ENCODE measurements around the gene RBM19. TPM values are rescaled to one million over a fixed set of nuclear protein-coding genes. Genes with fewer than 3 reads are reported as not detected.

Gene RBM19
- total and polyA plus RNA-seq, 2 donors (not counting 1 experiment from before 2014, with no cell fraction given), result 10.5 to 16.5 TPM

GRCh38 chr12:113838896-113839295, 127.2 kb downstream of the RBM19 start:
- Histone ChIP-seq H3K4me3 (replicated peaks in 1 of 4; ENCODE audit: control extremely low read depth in 1 of 4, insufficient read depth in 1 of 4, low read depth in 3 of 4, low read length in 4 of 4) (no peak overlapping the region), H3K79me2 (ENCODE audit: control insufficient read depth, insufficient read depth, low read length) (no peaks in the 10 kb centered on the region), H3K9ac (ENCODE audit: insufficient read depth, low read length) (no peak overlapping the region), H3K4me1 (ENCODE audit: control insufficient read depth, extremely low read depth, insufficient read depth, low read length) (no peaks in the 10 kb centered on the region), H3K9me3 (ENCODE audit: control insufficient read depth, insufficient read depth, low read depth, low read length) (no peaks in the 10 kb centered on the region), H3K36me3 (ENCODE audit: control insufficient read depth, insufficient read depth, low read length) (peaks cover 1% of the 10 kb centered on the region), H3K4me2 (ENCODE audit: extremely low read depth, insufficient read depth, low read length) (no peak overlapping the region), H3K27me3 (ENCODE audit: control insufficient read depth, insufficient read depth, low read length) (no peaks in the 10 kb centered on the region), H2AFZ (ENCODE audit: low read length) (no peak overlapping the region), H4K20me1 (ENCODE audit: control insufficient read depth, extremely low read depth, insufficient read depth, low read length) (no peaks in the 10 kb centered on the region), H3K27ac (ENCODE audit: insufficient read depth, low read length) (no peak overlapping the region)
- TF ChIP-seq CTCF (conservative IDR thresholded peaks at IDR 0.05 in 1 of 2, IDR thresholded peaks at IDR 0.05 in 1 of 2; ENCODE audit: low read depth in 1 of 2, low read length in 2 of 2), result no peak
- TF ChIP-seq EZH2 (IDR thresholded peaks at IDR 0.05; ENCODE audit: low read length, missing control alignments), result no peak
- no peak for DNase-seq (ENCODE audit: low read depth in 2 of 2)

- no peak overlapping the region for H3K9ac ChIP-seq (ENCODE audit: insufficient read depth, low read length)
- H3K9me3 ChIP-seq (ENCODE audit: control insufficient read depth, insufficient read depth, low read depth, low read length), result no peaks in the 10 kb centered on the region
- H3K36me3 ChIP-seq (ENCODE audit: control insufficient read depth, insufficient read depth, low read length), result no peaks in the 10 kb centered on the region
- H2AFZ ChIP-seq (ENCODE audit: low read length), result no peak overlapping the region
- no peak overlapping the region for H3K27ac ChIP-seq (ENCODE audit: insufficient read depth, low read length)
- no peak overlapping the region for H3K4me2 ChIP-seq (ENCODE audit: extremely low read depth, insufficient read depth, low read length)
- H3K4me1 ChIP-seq (ENCODE audit: control insufficient read depth, extremely low read depth, insufficient read depth, low read length), result no peaks in the 10 kb centered on the region
- peak in 1 of 2 donors; percentile 33 for TF ChIP-seq CTCF (conservative IDR thresholded peaks at IDR 0.05 in 1 of 2, IDR thresholded peaks at IDR 0.05 in 1 of 2; ENCODE audit: low read depth in 1 of 2, low read length in 2 of 2)
- TF ChIP-seq EZH2 (IDR thresholded peaks at IDR 0.05; ENCODE audit: low read length, missing control alignments), result no peak
- H3K79me2 ChIP-seq (ENCODE audit: control insufficient read depth, insufficient read depth, low read length), result no peaks in the 10 kb centered on the region
- H4K20me1 ChIP-seq (ENCODE audit: control insufficient read depth, extremely low read depth, insufficient read depth, low read length), result no peaks in the 10 kb centered on the region
- DNase-seq (ENCODE audit: low read depth in 2 of 2), result no peak
- no peak overlapping the region for H3K4me3 ChIP-seq (replicated peaks in 1 of 4; ENCODE audit: control extremely low read depth in 1 of 4, insufficient read depth in 1 of 4, low read depth in 3 of 4, low read length in 4 of 4)
- no peaks in the 10 kb centered on the region for H3K27me3 ChIP-seq (ENCODE audit: control insufficient read depth, insufficient read depth, low read length)
These were observed 128.4 kb downstream of the RBM19 start for GRCh38 chr12:113837528-113838296.

- Histone ChIP-seq H3K9ac (ENCODE audit: insufficient read depth, low read length) (no peak overlapping the region), H3K27ac (ENCODE audit: insufficient read depth, low read length) (no peak overlapping the region), H3K4me2 (ENCODE audit: extremely low read depth, insufficient read depth, low read length) (no peak overlapping the region), H3K9me3 (ENCODE audit: control insufficient read depth, insufficient read depth, low read depth, low read length) (no peaks in the 10 kb centered on the region), H4K20me1 (ENCODE audit: control insufficient read depth, extremely low read depth, insufficient read depth, low read length) (no peaks in the 10 kb centered on the region), H3K27me3 (ENCODE audit: control insufficient read depth, insufficient read depth, low read length) (no peaks in the 10 kb centered on the region), H3K4me1 (ENCODE audit: control insufficient read depth, extremely low read depth, insufficient read depth, low read length) (no peaks in the 10 kb centered on the region), H3K36me3 (ENCODE audit: control insufficient read depth, insufficient read depth, low read length) (no peaks in the 10 kb centered on the region), H2AFZ (ENCODE audit: low read length) (no peak overlapping the region), H3K4me3 (replicated peaks in 1 of 4; ENCODE audit: control extremely low read depth in 1 of 4, insufficient read depth in 1 of 4, low read depth in 3 of 4, low read length in 4 of 4) (no peak overlapping the region), H3K79me2 (ENCODE audit: control insufficient read depth, insufficient read depth, low read length) (no peaks in the 10 kb centered on the region)
- TF ChIP-seq CTCF (conservative IDR thresholded peaks at IDR 0.05 in 1 of 2, IDR thresholded peaks at IDR 0.05 in 1 of 2; ENCODE audit: low read depth in 1 of 2, low read length in 2 of 2), result no peak
- no peak for TF ChIP-seq EZH2 (IDR thresholded peaks at IDR 0.05; ENCODE audit: low read length, missing control alignments)
- DNase-seq (ENCODE audit: low read depth in 2 of 2), result no peak
These were observed 129.0 kb downstream of the RBM19 start for GRCh38 chr12:113837084-113837483.
